Central memory CD8-positive, alpha-beta T cell (primary cell): ENCODE data around the gene UCN.
"Not testable (repeated sequence)": the region's sequence is repeated elsewhere in the genome, so short reads cannot be mapped to it uniquely, and the experiment has no call there.

ENCODE experiments used
- ATAC-seq: fragments of 150-1000 bp; cut with Tn5 transposase; replicated peaks from 2 replicates; pipeline ENCODE4 v1.10.0; 2022; ENCODE audit warnings: mild to moderate bottlenecking, moderate FRiP score, moderate number of reproducible peaks; ENCODE audit not compliant: poor library complexity, severe bottlenecking; ENCODE audit errors: extremely low read depth
- DNase-seq, 2 donors: peaks; one replicate each; pipeline ENCODE4 v3.0.0; 2021; ENCODE audit warnings: low spot score in 2 of 2
- H3K27ac Mint-ChIP-seq: one replicate; pipeline ENCODE4 v1.8.0; 2022; ENCODE audit warnings: low read depth, mild to moderate bottlenecking, moderate library complexity, mixed read lengths
- H3K27me3 Mint-ChIP-seq: one replicate; pipeline ENCODE4 v1.8.0; 2022; ENCODE audit warnings: mixed read lengths
- H3K36me3 Mint-ChIP-seq: one replicate; pipeline ENCODE4 v1.8.0; 2022; ENCODE audit warnings: mild to moderate bottlenecking, moderate library complexity, mixed read lengths; ENCODE audit not compliant: insufficient read depth
- H3K4me1 Mint-ChIP-seq: one replicate; pipeline ENCODE4 v1.8.0; 2022; ENCODE audit warnings: mixed read lengths
- H3K4me3 Mint-ChIP-seq: one replicate; pipeline ENCODE4 v1.8.0; 2022; ENCODE audit warnings: mild to moderate bottlenecking, moderate library complexity, mixed read lengths
- H3K9me3 Mint-ChIP-seq: one replicate; pipeline ENCODE4 v1.8.0; 2022; ENCODE audit warnings: mixed read lengths

The UCN gene

DNA sequence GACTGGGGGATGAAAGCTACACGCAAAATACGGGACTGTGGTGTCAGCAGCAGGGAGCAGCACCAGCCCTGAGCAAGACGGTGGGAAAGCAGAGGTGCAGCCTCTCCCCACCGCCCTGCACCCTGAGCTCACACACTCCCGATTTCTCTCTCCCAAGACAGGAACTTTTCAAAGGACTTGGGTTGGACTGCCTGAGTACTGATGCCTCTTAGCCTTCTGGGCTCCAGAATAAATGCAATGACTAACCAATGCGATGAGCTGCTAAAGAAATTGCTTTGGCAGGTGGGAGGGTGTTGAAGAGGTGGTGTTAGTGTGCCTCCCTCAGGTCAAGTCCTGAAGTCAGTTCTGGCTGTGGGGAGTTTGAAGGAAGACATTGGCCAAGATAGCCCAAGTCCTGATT, 16.4 kb downstream of the UCN start:
- DNase-seq (no peak), ATAC-seq (no peak)
- Mint-ChIP-seq H3K27me3 (peaks cover 69% of the 10 kb centered on the region), H3K9me3 (no peaks in the 10 kb centered on the region), H3K4me1 (no peaks in the 10 kb centered on the region), H3K4me3 (no peak overlapping the region), H3K36me3 (no peaks in the 10 kb centered on the region), H3K27ac (no peak overlapping the region)

DNA sequence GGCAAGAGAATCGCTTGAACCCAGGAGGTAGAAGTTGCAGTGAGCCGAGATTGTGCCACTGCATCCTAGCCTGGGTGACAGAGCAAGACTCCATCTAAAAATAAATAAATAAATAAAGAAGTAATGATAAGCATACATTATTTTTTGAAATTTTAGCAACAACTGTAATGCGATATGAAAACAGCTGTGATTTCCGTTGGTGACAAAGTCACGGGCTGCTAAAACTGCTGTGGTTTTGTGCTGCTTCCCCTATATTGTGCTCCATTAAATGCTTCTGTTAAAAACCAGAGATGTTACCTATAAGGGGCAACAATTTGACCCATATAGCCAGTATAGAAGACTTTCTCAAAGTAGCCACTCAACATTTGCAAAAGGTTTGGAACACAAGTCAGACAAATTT, 17.7 kb downstream of the UCN start:
- Mint-ChIP-seq H3K4me3 (no peak overlapping the region), H3K36me3 (no peaks in the 10 kb centered on the region), H3K4me1 (no peaks in the 10 kb centered on the region), H3K9me3 (no peaks in the 10 kb centered on the region), H3K27me3 (peaks cover 64% of the 10 kb centered on the region), H3K27ac (no peak overlapping the region)
- DNase-seq (no peak), ATAC-seq (no peak)

- no peak for DNase-seq
- Mint-ChIP-seq H3K9me3 (no peaks in the 10 kb centered on the region), H3K36me3 (no peaks in the 10 kb centered on the region), H3K27ac (no peak overlapping the region), H3K4me3 (no peak overlapping the region), H3K27me3 (peaks cover 70% of the 10 kb centered on the region), H3K4me1 (no peaks in the 10 kb centered on the region)
- ATAC-seq: no peak
These were observed 19.6 kb downstream of the UCN start for GRCh38 chr2:27288610-27289009.

GRCh38 chr2:27285481-27285880, 22.8 kb downstream of the UCN start:
- Mint-ChIP-seq H3K4me1 (no peaks in the 10 kb centered on the region), H3K4me3 (no peak overlapping the region), H3K36me3 (no peaks in the 10 kb centered on the region), H3K9me3 (no peaks in the 10 kb centered on the region), H3K27ac (no peak overlapping the region), H3K27me3 (peaks cover 75% of the 10 kb centered on the region)
- ATAC-seq (no peak), DNase-seq (no peak)

DNA sequence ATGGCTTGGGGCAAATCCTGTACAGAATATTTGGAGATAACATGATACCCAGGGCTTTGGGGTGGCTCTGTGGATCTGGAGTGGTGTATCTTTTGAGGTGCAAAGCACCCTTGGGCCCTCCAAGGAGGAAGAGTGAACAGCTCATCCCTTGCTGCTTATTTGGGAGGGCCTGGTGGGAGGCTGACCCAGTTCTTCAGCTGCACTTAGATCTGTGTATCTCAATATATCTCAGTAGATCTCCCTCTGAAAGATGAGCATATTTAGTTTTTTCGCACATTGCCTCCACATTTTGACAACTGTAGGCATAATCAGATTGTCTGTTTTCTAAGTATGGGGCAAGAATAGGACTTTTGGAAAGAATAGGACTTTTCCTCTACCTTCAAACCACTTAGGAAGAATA, 23.2 kb downstream of the UCN start:
- no peaks in the 10 kb centered on the region for H3K36me3 Mint-ChIP-seq
- no peak overlapping the region for H3K27ac Mint-ChIP-seq
- ATAC-seq: no peak
- H3K9me3 Mint-ChIP-seq: no peaks in the 10 kb centered on the region
- peaks cover 2% of the 10 kb centered on the region for H3K4me1 Mint-ChIP-seq
- no peak for DNase-seq
- no peak overlapping the region for H3K4me3 Mint-ChIP-seq
- H3K27me3 Mint-ChIP-seq: peaks cover 80% of the 10 kb centered on the region

DNA sequence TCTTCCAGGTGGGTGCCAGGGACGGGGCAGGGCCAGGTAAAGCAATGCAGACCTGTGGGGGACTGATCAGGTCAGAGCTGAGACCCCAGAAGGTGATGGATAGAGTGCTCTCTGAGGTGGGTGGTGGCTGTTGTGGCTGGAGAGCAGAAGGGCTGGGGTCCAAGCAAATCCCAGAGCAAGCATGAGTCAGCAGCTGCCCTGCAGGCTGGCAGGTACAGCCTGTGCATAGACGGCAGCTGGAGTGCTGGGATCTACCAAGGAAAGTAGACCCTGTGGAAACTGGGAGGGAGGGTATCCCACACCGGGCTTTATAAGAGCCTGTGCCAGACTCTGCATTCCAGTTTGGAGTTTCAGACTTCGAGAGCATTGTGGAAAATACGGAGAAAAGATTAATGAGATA, 25.4 kb downstream of the UCN start:
- Mint-ChIP-seq H3K4me3 (no peak overlapping the region), H3K9me3 (no peaks in the 10 kb centered on the region), H3K36me3 (no peaks in the 10 kb centered on the region), H3K27ac (no peak overlapping the region), H3K27me3 (peaks cover 80% of the 10 kb centered on the region), H3K4me1 (peaks cover 7% of the 10 kb centered on the region)
- no peak for ATAC-seq
- DNase-seq: no peak

DNA sequence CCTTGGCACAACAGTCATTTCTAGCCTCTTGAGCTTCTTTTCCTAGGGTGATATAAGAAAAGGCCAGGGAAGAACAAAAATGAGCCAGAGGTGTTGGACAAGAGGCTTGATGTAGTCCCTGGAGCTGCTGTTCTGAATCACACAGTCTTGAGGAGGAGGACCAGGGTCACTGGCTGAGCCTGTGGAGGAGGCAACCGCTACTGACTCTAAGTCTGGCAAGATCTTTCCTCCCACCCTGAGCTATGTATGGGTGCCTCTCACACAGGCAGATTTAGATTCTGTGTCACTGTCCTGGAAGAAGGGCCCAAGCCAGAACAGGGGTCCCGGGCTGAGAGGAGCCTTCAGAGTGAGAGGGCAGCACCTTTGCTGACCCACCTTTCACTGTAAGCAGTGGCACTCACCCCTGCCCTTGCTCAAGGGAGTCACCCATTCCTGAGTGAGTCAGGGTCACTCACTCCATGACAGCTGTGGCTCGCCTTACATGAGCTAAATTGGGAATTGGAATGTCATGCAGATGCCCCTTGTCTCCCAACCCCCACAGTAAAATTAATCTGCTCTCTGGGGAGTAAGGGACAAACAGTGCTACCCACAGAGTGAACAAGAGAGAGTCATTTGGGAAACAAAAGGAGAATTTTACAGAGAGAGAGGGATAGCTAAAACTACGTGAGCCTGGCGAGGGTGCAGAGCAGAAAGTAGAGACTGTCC, 26.2 kb downstream of the UCN start, which contains the start of gene TRIM54:
Gene TRIM54 (plus strand): TSS at position 575 of the 705 bp plus-strand sequence. CDS start 303 bp downstream, outside the sequence.
- Mint-ChIP-seq H3K4me3 (no peak within 1 kb of the TSS), H3K27me3 (peaks cover 80% of the 10 kb centered on the region)
- ATAC-seq: no peak

DNA sequence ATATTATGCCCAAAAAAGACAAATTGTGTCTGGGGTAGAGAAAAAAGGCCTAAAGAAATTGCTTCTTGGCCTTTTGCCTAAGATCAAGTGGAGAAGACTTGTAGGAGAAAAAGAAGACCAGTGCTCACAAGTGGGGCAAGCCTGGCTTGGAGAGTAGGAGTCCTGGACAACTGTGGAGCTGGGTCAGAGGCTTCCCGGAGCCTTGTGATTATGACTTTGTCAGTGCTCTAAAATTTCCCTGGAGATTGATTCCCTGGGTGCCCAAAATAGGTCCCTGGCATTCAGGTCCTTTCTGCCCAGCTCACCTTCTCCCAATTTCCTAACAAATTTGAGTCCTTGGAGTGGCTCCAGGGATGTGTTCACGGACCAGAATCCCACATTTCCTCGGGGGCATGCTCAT, 26.8 kb downstream of the UCN start:
- H3K36me3 Mint-ChIP-seq: no peaks in the 10 kb centered on the region
- H3K4me3 Mint-ChIP-seq: no peak overlapping the region
- DNase-seq: no peak
- H3K27me3 Mint-ChIP-seq: peaks cover 80% of the 10 kb centered on the region
- no peaks in the 10 kb centered on the region for H3K9me3 Mint-ChIP-seq
- ATAC-seq: no peak
- H3K27ac Mint-ChIP-seq: no peak overlapping the region
- peaks cover 7% of the 10 kb centered on the region for H3K4me1 Mint-ChIP-seq

More for the DNA sequence above, 26.2 kb downstream of the UCN start, which contains the start of gene TRIM54:
- Mint-ChIP-seq H3K36me3 (no peaks in the 10 kb centered on the region), H3K4me1 (peaks cover 7% of the 10 kb centered on the region), H3K9me3 (no peaks in the 10 kb centered on the region), H3K27ac (no peak within 1 kb of the TSS)
- DNase-seq: no peak

DNA sequence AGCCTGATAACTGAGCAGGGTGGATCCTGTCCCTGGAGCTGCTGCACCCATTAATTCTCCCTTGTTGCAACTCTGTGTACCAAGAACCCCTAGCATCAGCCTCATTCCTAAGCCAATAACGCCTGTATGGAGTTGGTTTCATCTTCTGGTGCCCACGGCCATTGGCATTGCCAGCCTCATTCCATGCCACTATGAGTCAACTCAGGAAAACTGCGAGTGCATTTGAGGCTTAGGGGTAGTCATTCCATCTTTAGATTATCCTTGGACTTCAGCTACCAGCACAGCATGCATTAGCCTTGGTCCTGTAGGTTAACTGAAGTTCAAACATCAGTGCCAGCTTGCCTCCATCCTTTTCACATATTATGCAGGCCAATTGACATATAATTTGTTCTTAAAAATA, 27.4 kb downstream of the UCN start:
- no peaks in the 10 kb centered on the region for H3K9me3 Mint-ChIP-seq
- no peak for DNase-seq
- no peak overlapping the region for H3K27ac Mint-ChIP-seq
- peaks cover 7% of the 10 kb centered on the region for H3K4me1 Mint-ChIP-seq
- no peaks in the 10 kb centered on the region for H3K36me3 Mint-ChIP-seq
- H3K4me3 Mint-ChIP-seq: no peak overlapping the region
- ATAC-seq: no peak
- peaks cover 83% of the 10 kb centered on the region for H3K27me3 Mint-ChIP-seq

- no peaks in the 10 kb centered on the region for H3K9me3 Mint-ChIP-seq
- H3K27me3 Mint-ChIP-seq: peaks cover 88% of the 10 kb centered on the region
- no peaks in the 10 kb centered on the region for H3K36me3 Mint-ChIP-seq
- H3K27ac Mint-ChIP-seq: no peak overlapping the region
- ATAC-seq: no peak
- H3K4me3 Mint-ChIP-seq: no peak overlapping the region
- DNase-seq: no peak
- peaks cover 7% of the 10 kb centered on the region for H3K4me1 Mint-ChIP-seq
These were observed 30.2 kb downstream of the UCN start for GRCh38 chr2:27278010-27278409.

DNA sequence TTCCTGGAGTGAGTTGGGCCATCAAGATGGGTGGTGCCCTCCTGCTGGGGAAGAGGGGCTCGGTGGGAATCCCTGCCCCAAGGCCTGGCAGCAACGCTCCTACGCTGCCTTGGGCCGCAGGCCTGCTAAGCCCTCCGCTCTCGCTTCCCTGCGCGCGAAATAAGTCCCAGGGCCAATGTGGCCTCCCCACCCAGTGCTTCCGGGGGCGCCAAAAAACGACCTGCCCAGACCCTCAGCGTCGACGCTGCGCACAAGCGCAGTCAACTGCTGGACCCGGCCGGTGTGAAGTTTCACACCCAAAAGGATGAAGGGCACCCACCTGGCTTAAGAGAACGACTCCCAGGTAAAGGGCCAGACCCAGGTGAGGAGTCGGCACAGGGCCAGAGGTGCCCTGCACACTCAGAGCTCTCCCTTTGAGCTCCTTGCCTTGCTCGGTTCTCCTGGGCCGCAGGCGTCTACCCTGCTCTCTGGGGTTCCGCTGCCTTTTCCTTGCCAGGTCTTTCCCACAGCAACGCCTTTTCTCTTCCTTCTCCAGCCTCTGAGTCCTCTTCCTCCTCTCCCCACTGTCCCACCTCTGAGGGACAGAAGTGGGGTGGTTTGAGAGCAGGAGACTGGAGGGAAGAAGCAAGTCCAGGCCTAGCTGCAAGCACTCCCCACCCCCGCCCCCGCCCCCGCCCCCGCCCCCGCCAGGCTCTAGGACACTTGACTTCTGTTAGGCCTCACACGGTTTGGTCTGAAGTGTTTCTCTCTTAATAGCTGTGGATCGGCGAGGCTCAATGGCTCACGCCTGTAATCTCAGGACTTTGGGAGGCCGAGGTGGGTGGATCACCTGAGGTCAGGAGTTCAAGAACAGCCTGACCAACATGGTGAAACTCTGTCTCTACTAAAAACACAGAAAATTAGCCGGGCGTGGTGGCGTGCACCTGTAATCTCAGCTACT, 32.8 kb downstream of the UCN start, which contains the start of gene DNAJC5G:
Gene DNAJC5G (plus strand): TSS at position 223 of the 940 bp plus-strand sequence. CDS start 1,296 bp downstream, outside the sequence.
- DNase-seq: no peak
- Mint-ChIP-seq H3K27me3 (peaks cover 67% of the 10 kb centered on the region), H3K27ac (no peak within 1 kb of the TSS), H3K36me3 (no peaks in the 10 kb centered on the region), H3K4me3 (no peak within 1 kb of the TSS), H3K4me1 (peaks cover 7% of the 10 kb centered on the region), H3K9me3 (no peaks in the 10 kb centered on the region)
- ATAC-seq: no peak

DNA sequence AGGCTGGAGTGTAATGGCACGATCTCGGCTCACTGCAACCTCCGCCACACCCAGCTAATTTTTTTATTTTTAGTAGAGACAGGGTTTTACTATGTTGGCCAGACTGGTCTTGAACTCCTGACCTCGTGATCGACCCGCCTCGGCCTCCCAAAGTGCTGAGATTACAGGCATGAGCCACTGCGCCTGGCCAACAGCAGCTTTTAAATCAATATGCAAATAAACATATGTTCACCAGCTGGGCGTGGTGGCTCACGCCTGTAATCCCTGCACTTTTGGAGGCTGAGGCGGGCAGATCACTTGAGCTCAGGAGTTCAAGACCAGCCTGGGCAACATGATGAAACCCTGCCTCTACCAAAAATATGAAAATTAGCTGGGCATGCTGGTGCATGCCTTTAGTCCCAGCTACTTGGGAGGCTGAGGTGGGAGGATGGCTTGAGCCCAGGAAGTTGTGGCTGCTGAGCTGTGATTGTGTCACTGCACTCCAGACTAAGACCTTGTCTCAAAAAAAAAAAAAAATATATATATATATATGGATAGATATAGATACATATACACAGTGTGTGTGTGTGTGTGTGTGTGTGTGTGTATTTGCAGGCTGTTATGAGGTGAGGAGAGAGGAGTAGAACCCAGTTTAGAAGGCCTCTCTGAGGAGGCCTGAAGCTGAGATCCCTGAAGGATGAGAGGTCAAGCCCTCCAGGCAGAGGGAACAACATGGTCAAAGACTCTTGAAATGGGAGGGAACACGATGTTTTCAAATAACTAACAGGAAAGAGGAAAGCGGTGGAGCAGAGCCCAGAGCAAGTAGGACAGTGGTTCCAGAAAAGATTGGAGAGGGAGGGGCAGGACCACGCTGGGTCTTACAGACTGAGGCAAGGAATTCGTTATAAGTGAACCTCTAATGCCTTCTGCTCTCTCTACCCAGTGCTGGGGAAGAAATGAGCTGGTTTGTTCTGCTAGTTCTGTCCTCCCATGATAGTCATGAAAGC, 35.4 kb downstream of the UCN start:
- H3K27ac Mint-ChIP-seq, H3K36me3 Mint-ChIP-seq, ATAC-seq, DNase-seq, H3K4me1 Mint-ChIP-seq, H3K4me3 Mint-ChIP-seq, H3K9me3 Mint-ChIP-seq: not testable (repeated sequence)
- peaks cover 45% of the 10 kb centered on the region for H3K27me3 Mint-ChIP-seq
